ENCODE measurements around the gene TIGD3. TPM values are rescaled to one million over a fixed set of nuclear protein-coding genes. Genes with fewer than 3 reads are reported as not detected.

Gene TIGD3
- total and polyA plus RNA-seq, 2 of the 8 experiments (the other 6 are each of a cell fraction or from before 2014, with no cell fraction given) = 1.1 to 1.3 TPM

GRCh38 chr11:65390099-65390941, 35.8 kb downstream of the TIGD3 start (continued):
- TF ChIP-seq NRF1 (IDR thresholded peaks at IDR 0.05; ENCODE audit: low read depth, low read length) (no peak), SP2 (IDR thresholded peaks at IDR 0.05; ENCODE audit: low read length) (no peak), POU5F1 (IDR thresholded peaks at IDR 0.05; ENCODE audit: low read depth, low read length) (no peak), GTF2F1 (IDR thresholded peaks at IDR 0.05; ENCODE audit: borderline replicate concordance, low read depth, low read length) (no peak), BRCA1 (IDR thresholded peaks at IDR 0.05; ENCODE audit: low read depth, low read length) (no peak)
- TF ChIP-seq, protein P1, sequence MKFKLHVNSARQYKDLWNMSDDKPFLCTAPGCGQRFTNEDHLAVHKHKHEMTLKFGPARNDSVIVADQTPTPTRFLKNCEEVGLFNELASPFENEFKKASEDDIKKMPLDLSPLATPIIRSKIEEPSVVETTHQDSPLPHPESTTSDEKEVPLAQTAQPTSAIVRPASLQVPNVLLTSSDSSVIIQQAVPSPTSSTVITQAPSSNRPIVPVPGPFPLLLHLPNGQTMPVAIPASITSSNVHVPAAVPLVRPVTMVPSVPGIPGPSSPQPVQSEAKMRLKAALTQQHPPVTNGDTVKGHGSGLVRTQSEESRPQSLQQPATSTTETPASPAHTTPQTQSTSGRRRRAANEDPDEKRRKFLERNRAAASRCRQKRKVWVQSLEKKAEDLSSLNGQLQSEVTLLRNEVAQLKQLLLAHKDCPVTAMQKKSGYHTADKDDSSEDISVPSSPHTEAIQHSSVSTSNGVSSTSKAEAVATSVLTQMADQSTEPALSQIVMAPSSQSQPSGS (IDR thresholded peaks at IDR 0.05; ENCODE audit: low read length) = no peak

Measured in H1 (cell line).